Retinal pigment epithelial cell (primary cell): ENCODE measurements around the gene GATA2.

Source experiments
- DNase-seq: peaks from one replicate; pipeline ENCODE4 v3.0.0-alpha.2; 2010; ENCODE audit warnings: low read depth
- H3K4me3 ChIP-seq: 2 replicates; pipeline ENCODE4 v1.5.1; 2011; ENCODE audit warnings: mild to moderate bottlenecking, low read length, control low read depth, moderate library complexity
- CTCF ChIP-seq: conservative IDR thresholded peaks from 2 replicates; pipeline ENCODE4 v1.5.1; 2011; ENCODE audit warnings: low read depth, low read length, control low read depth, inconsistent platforms

The GATA2 gene

DNA sequence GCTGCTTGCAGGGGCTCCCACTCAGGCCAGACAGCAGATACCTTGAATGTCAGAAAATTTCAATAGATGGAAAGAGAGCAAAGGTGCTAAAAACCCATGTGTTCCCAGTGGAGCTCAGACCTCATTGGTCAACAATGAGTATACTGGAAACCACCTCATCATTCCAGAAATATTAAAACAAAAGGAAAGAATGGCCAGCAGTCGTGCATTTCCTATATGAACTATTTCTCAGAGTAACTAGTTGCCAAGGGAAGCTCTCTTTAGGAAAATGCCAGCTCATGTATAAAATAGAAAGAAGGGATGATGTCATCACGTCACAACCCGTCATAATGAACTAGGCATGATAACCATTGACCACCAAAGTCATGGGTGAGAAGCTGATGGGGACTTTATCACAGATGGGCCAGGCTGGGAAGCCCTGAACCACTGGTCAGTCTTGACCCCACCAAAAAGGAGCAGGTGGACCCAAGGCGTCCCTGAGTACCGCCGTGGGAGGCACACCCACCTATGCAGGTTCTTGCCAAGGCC lies 43.8 kb downstream of the GATA2 start:
- H3K4me3 ChIP-seq = no peak overlapping the region
- DNase-seq = no peak
- no peak for TF ChIP-seq CTCF

GRCh38 chr3:128448491-128448890 lies 44.5 kb downstream of the GATA2 start:
- no peak for DNase-seq
- H3K4me3 ChIP-seq = no peak overlapping the region
- no peak for TF ChIP-seq CTCF

- DNase-seq = no peak
- H3K4me3 ChIP-seq = no peak overlapping the region
- no peak for TF ChIP-seq CTCF
Observed at GRCh38 chr3:128447561-128448013, 45.4 kb downstream of the GATA2 start.

- no peak for TF ChIP-seq CTCF
- no peak for DNase-seq
Observed at GRCh38 chr3:128446821-128447220, 46.2 kb downstream of the GATA2 start.

GRCh38 chr3:128445357-128445756 lies 47.6 kb downstream of the GATA2 start:
- TF ChIP-seq CTCF = no peak
- no peak for DNase-seq

More at GRCh38 chr3:128446821-128447220, 46.2 kb downstream of the GATA2 start:
- H3K4me3 ChIP-seq = no peak overlapping the region

DNA sequence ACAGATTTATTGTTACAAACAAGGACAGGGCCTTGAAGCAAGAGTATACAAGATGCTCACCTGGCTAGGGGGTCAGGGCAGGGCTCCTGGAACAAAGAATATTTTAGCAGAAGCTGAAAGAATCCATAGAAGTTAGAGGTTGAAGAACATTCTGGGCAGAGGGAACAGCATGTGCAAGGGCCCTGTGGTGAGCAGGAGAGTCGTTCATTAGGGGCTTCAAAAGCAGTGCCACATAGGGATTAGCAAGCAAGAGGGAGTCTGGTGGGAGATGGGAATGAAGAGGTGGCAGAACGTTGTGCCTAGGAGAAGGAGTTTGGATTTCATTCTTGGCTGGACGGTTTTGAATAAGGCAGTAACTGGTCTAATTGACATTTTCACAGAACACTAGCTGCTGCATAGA lies 49.2 kb downstream of the GATA2 start:
- TF ChIP-seq CTCF = no peak
- DNase-seq = no peak
- no peak overlapping the region for H3K4me3 ChIP-seq

More at GRCh38 chr3:128445357-128445756, 47.6 kb downstream of the GATA2 start:
- no peak overlapping the region for H3K4me3 ChIP-seq

- no peak overlapping the region for H3K4me3 ChIP-seq
- TF ChIP-seq CTCF = no peak
- DNase-seq = no peak
Observed at GRCh38 chr3:128442949-128443348, 50.1 kb downstream of the GATA2 start.
